K562 (cell line): Measurements from ENCODE around the gene PYCR2. TPM values are rescaled to one million over a fixed set of nuclear protein-coding genes. Genes with fewer than 3 reads are reported as not detected.

Source experiments
- ARID1B ChIP-seq: fragments of 450-650 bp; IDR thresholded peaks from 2 replicates; pipeline ENCODE4 v1.6.1; 2016; ENCODE audit warnings: antibody characterized with exemption, mild to moderate bottlenecking, inconsistent platforms
- C11orf30 ChIP-seq: fragments of 450-650 bp; IDR thresholded peaks from 2 replicates; pipeline ENCODE4 v1.6.1; 2016; ENCODE audit warnings: low read depth, mild to moderate bottlenecking
- CC2D1A ChIP-seq: fragments of 450-650 bp; IDR thresholded peaks from 2 replicates; pipeline ENCODE4 v1.6.1; 2017; ENCODE audit warnings: mild to moderate bottlenecking
- ERF ChIP-seq: fragments of 450-650 bp; formaldehyde crosslinking; IDR thresholded peaks from 2 replicates; pipeline ENCODE4 v1.4.0; 2020; ENCODE audit warnings: mild to moderate bottlenecking, mixed read lengths
- KLF10 ChIP-seq: fragments of 250-450 bp; sonication (Bioruptor Pico); IDR thresholded peaks from 2 replicates; pipeline ENCODE4 v1.6.1; 2021; ENCODE audit warnings: matching md5 sums
- KLF16 ChIP-seq: IDR thresholded peaks from 2 replicates; pipeline ENCODE4 v1.6.1; 2016; ENCODE audit warnings: antibody characterized with exemption
- L3MBTL2 ChIP-seq: fragments of 450-650 bp; IDR thresholded peaks from 2 replicates; pipeline ENCODE4 v1.6.1; 2016; ENCODE audit warnings: mild to moderate bottlenecking, moderate library complexity
- LARP7 ChIP-seq: fragments of 450-650 bp; IDR thresholded peaks from 2 replicates; pipeline ENCODE4 v1.6.1; 2016
- MAFK ChIP-seq: IDR thresholded peaks from 2 replicates; pipeline ENCODE4 v1.6.1; 2011; ENCODE audit warnings: low read length, improper control_type of control experiment
- MIER1 ChIP-seq: fragments of 450-650 bp; IDR thresholded peaks from 2 replicates; pipeline ENCODE4 v1.6.1; 2016; ENCODE audit warnings: antibody characterized with exemption, mild to moderate bottlenecking, low read depth
- MTF1 ChIP-seq: fragments of 250-450 bp; sonication (Bioruptor Pico); IDR thresholded peaks from 2 replicates; pipeline ENCODE4 v1.9.0; 2021; ENCODE audit warnings: moderate library complexity, mild to moderate bottlenecking, inconsistent platforms, borderline replicate concordance
- RBM14 ChIP-seq: fragments of 200-400 bp; formaldehyde crosslinking; IDR thresholded peaks from 2 replicates; pipeline ENCODE4 v1.6.1; 2018; ENCODE audit warnings: low read depth, mild to moderate bottlenecking, low read length, moderate library complexity, borderline replicate concordance; ENCODE audit not compliant: insufficient read depth
- SAFB ChIP-seq: fragments of 200-400 bp; formaldehyde crosslinking; IDR thresholded peaks from 2 replicates; pipeline ENCODE4 v1.6.1; 2017; ENCODE audit warnings: low read depth, low read length, borderline replicate concordance
- TEAD1 ChIP-seq, 2 experiments: fragments of 450-650 bp in 1 of 2; sonication (generic) in 1 of 2; formaldehyde crosslinking; IDR thresholded peaks; 2 replicates each; pipeline versions ENCODE4 v1.4.0 to v1.8.0; 2020 to 2022; ENCODE audit warnings: mild to moderate bottlenecking in 2 of 2, missing genetic modification reagents in 1 of 2
- ZBTB17 ChIP-seq: fragments of 450-650 bp; formaldehyde crosslinking; IDR thresholded peaks from 2 replicates; pipeline ENCODE4 v1.4.0; 2020; ENCODE audit warnings: mild to moderate bottlenecking
- ZNF124 ChIP-seq: sonication (generic); formaldehyde crosslinking; IDR thresholded peaks from 2 replicates; pipeline ENCODE4 v1.8.1; 2022; ENCODE audit warnings: missing genetic modification reagents
- ZNF184 ChIP-seq: sonication (generic); formaldehyde crosslinking; IDR thresholded peaks from 2 replicates; pipeline ENCODE4 v1.5.0; 2020; ENCODE audit warnings: missing genetic modification reagents
- polyA plus RNA-seq, 8 experiments: library from polyadenylated mRNA; depleted of rRNA in 4 of 8; stranded (reverse) in 5 of 8; unstranded in 3 of 8; fragments of >200 nt; fragmentation: Nextera tagmentation in 2 of 8; fragmentation: Illumina TruSeq in 1 of 8; extraction: Ambion mirVana in 2 of 8; extraction: Trizol in 1 of 8; gene quantifications; 2 replicates each; pipeline versions ENCODE4 v1.2.1 to v1.2.3, GENCODE V29; 2011 to 2014; ENCODE audit warnings: inconsistent platforms in 1 of 8, missing spikeins in 1 of 8
- total RNA-seq, 7 experiments: library from RNA; depleted of rRNA in 6 of 7; stranded (reverse); fragments of >200 nt in 6 of 7; fragmentation: Illumina TruSeq in 2 of 7; extraction: Trizol in 2 of 7; gene quantifications; 2 replicates each; pipeline versions ENCODE4 v1.2.1 to v1.2.3, GENCODE V29; 2011 to 2021; ENCODE audit warnings: low replicate concordance in 1 of 7
- TF ChIP-seq, protein P1 (sequence below): fragments of 450-650 bp; conservative IDR thresholded peaks from 2 replicates; pipeline ENCODE4 v1.6.1; 2016; ENCODE audit warnings: missing genetic modification characterization, low read depth, mild to moderate bottlenecking, control low read depth, missing compliant biosample characterization
- TF ChIP-seq, protein P2 (sequence below): sonication (generic); formaldehyde crosslinking; IDR thresholded peaks from 2 replicates; pipeline ENCODE4 v1.8.0; 2022; ENCODE audit warnings: mild to moderate bottlenecking, low read depth, missing genetic modification reagents
- TF ChIP-seq, protein P3 (sequence below): fragments of 450-650 bp; IDR thresholded peaks from 2 replicates; pipeline ENCODE4 v1.6.1; 2018; ENCODE audit not compliant: partially characterized antibody
- TF ChIP-seq, protein P4 (sequence below): fragments of 200-400 bp; formaldehyde crosslinking; IDR thresholded peaks from 2 replicates; pipeline ENCODE4 v1.6.1; 2017; ENCODE audit warnings: mild to moderate bottlenecking, low read depth, low read length, moderate library complexity

The PYCR2 gene
- total and polyA plus RNA-seq, 9 of the 15 experiments (the other 6 are each of a cell fraction or from before 2014, with no cell fraction given): 5.5 to 219 (median 127) TPM

DNA sequence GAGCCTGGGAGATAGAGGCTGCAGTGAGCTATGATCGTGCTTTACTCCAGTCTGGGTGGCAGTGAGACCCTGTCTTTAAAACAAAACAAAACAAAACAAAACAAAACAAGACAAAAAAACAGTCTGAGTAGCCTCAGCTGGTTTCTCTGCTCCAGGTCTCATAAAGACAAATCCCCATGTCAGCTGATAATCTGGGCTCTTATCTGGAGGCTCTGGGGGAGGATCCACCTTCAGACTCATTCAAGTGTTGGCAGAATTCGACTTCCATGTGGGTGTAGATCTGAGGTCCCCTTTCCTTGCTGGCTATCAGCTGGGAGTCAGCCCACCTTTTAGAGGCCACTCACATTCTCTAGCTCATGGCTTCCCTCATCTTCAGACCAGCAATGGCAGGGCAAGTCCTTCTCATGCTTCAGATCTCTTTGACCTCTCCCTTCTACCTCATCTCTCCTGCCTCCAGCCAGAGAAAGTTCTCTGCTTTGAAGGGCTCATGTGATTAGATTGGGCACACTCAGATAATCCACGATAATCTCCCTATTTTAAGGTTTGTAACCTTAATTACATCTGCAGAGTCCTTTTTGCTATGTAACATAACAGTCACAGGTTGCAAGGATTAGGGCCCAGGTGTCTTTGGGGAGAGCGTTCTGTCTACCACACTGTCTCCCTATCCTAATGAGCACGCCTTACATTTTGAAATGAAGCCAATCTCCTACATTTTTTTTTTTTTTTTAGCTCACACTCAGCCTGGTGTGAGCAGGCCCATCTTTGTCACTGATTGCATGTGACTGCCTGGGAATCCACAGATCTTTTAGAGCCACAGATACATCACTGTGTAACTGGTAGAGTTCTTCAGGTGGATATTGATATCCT, 7.5 kb upstream of the PYCR2 start (continued):
- TF ChIP-seq C11orf30 (peak; percentile 76), ZBTB17 (CRISPR knock-in tag) (no peak), KLF16 (peak; percentile 67), ERF (no peak), MAFK (peak; percentile 9; the same call in 1 of the 2 replicates), RBM14 (no peak), ARID1B (peak; percentile 87), L3MBTL2 (peak; percentile 53; the same call in 1 of the 2 replicates), SAFB (no peak), MIER1 (0 out of 2 replicates have a peak, but pooled peaks have one; percentile 15), CC2D1A (no peak), ZNF184 (CRISPR knock-in tag) (no peak), MTF1 (CRISPR knock-in tag) (no peak), TEAD1 (CRISPR knock-in tag; IDR thresholded peaks at IDR 0.05) (no peak), ZNF124 (CRISPR knock-in tag) (no peak), KLF10 (CRISPR knock-in tag) (no peak), LARP7 (no peak)
- TF ChIP-seq, protein P1, sequence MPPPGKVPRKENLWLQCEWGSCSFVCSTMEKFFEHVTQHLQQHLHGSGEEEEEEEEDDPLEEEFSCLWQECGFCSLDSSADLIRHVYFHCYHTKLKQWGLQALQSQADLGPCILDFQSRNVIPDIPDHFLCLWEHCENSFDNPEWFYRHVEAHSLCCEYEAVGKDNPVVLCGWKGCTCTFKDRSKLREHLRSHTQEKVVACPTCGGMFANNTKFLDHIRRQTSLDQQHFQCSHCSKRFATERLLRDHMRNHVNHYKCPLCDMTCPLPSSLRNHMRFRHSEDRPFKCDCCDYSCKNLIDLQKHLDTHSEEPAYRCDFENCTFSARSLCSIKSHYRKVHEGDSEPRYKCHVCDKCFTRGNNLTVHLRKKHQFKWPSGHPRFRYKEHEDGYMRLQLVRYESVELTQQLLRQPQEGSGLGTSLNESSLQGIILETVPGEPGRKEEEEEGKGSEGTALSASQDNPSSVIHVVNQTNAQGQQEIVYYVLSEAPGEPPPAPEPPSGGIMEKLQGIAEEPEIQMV (tag): no peak
- TF ChIP-seq, protein P2, sequence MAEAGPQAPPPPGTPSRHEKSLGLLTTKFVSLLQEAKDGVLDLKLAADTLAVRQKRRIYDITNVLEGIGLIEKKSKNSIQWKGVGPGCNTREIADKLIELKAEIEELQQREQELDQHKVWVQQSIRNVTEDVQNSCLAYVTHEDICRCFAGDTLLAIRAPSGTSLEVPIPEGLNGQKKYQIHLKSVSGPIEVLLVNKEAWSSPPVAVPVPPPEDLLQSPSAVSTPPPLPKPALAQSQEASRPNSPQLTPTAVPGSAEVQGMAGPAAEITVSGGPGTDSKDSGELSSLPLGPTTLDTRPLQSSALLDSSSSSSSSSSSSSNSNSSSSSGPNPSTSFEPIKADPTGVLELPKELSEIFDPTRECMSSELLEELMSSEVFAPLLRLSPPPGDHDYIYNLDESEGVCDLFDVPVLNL (CRISPR knock-in tag): no peak
- TF ChIP-seq, protein P3, sequence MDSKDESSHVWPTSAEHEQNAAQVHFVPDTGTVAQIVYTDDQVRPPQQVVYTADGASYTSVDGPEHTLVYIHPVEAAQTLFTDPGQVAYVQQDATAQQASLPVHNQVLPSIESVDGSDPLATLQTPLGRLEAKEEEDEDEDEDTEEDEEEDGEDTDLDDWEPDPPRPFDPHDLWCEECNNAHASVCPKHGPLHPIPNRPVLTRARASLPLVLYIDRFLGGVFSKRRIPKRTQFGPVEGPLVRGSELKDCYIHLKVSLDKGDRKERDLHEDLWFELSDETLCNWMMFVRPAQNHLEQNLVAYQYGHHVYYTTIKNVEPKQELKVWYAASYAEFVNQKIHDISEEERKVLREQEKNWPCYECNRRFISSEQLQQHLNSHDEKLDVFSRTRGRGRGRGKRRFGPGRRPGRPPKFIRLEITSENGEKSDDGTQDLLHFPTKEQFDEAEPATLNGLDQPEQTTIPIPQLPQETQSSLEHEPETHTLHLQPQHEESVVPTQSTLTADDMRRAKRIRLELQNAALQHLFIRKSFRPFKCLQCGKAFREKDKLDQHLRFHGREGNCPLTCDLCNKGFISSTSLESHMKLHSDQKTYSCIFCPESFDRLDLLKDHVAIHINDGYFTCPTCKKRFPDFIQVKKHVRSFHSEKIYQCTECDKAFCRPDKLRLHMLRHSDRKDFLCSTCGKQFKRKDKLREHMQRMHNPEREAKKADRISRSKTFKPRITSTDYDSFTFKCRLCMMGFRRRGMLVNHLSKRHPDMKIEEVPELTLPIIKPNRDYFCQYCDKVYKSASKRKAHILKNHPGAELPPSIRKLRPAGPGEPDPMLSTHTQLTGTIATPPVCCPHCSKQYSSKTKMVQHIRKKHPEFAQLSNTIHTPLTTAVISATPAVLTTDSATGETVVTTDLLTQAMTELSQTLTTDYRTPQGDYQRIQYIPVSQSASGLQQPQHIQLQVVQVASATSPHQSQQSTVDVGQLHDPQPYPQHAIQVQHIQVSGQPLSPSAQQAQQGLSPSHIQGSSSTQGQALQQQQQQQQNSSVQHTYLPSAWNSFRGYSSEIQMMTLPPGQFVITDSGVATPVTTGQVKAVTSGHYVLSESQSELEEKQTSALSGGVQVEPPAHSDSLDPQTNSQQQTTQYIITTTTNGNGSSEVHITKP: peak; percentile 56
- TF ChIP-seq, protein P4, sequence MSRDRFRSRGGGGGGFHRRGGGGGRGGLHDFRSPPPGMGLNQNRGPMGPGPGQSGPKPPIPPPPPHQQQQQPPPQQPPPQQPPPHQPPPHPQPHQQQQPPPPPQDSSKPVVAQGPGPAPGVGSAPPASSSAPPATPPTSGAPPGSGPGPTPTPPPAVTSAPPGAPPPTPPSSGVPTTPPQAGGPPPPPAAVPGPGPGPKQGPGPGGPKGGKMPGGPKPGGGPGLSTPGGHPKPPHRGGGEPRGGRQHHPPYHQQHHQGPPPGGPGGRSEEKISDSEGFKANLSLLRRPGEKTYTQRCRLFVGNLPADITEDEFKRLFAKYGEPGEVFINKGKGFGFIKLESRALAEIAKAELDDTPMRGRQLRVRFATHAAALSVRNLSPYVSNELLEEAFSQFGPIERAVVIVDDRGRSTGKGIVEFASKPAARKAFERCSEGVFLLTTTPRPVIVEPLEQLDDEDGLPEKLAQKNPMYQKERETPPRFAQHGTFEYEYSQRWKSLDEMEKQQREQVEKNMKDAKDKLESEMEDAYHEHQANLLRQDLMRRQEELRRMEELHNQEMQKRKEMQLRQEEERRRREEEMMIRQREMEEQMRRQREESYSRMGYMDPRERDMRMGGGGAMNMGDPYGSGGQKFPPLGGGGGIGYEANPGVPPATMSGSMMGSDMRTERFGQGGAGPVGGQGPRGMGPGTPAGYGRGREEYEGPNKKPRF: no peak
